HG03159 (cell line): Measurements from ENCODE around the gene FOXJ3.

Source experiments
- ATAC-seq: cut with Tn5 transposase; IDR thresholded peaks from one replicate; pipeline ENCODE4 v1.9.1; 2021; ENCODE audit warnings: mild to moderate bottlenecking, moderate library complexity; ENCODE audit not compliant: unreplicated experiment

Gene FOXJ3

DNA sequence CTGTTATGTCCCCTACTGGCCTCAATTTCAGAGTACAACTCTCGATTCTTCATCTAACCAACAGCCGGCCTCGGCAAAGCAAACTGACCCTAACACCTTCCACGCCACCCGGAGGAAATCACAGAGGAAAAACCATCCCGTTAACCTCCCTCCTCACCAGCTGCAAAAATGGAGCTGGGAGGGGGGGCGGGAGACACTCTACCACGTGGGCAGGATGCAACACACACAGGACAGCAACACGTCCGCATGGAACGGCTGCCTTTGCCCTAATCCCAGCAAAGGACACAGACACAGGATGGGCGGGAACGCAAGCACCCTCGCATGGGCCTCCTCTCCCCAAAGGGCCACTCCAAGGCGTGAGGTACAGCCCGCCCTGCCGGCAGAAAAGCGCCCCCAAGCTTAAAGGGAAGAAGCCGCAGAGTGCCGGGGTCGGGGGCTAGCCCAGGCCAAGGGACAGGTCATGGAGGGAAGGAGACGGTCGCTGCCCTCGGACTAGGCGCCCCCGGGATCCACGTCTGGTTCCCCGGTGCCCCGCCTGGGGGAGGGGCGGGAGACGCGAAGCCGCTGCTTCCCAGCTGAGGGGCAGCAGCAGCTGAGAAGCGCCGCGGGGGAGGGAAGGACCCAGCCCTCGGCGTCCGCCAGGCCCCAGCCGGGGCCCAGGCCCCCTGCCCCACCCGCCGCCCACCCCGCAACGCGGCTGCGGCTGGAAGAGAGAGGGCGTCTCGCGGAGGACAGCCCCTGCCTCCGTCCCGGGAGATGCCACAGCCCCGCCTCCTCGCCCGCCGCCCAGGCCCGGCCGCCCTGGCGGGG is 590 bp downstream of the FOXJ3 start:
- ATAC-seq = peak; percentile 46

DNA sequence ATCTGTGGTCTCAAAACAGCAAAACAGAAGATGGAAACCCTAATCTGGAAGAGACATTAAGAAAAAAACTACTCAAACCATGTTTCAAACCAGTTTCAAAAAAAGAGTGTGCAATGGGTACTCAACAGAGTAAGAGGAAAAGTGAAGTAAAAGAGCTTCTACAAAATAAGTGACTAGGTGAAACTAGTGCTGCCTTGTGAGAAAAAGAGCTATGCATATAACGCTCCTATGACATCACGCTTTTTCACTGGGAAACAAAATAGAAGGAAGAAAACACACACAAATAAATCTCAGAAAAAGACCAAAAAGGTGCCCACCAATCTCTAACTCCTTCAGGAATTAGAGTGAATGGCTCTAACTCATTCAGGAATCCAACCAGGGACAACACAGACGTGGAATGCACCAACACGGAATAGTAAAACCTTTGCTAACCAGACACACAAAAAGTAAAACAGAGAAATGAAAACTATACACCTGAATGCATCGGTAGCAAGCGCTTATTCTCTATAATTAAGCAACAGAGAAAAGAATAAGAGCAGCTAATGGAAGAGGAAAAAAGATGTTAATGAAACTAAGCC is 1.3 kb downstream of the FOXJ3 start:
- no peak for ATAC-seq

DNA sequence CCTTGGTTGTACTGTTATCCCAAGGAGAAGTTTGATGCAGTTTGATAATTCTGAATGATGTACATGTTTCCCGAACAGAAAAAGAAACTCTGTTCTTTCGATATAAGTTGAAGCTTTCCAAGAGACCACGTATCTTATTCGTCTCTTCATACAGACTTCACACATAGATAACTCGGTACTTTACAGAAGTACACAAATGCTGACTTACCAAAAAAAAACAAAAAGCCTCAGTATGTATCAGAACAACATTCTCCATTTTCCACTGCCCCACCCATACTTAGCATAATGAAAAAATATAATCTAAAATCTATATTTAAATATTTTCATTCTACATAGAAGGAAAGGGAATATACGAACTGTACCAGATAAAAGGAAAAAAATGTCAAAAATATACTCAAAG is 2.2 kb downstream of the FOXJ3 start:
- no peak for ATAC-seq

DNA sequence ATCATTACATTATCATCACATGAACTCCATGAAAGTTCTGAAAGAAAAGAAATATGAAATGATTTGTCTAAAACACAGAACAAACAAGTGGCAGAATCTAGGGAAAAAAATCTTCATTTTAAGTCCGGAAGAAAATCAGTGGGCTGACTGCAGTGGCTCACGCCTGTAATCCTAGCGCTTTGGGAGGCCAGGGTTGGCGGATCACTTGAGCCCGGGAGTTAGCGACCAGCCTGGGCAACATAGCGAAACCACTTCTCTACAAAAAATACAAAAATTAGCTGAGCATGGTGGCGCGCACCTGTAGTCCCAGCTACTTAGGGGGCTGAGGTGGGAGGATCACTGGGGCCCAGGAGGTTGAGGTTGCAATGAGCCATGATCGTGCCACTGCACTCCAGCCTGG is 4.8 kb downstream of the FOXJ3 start:
- no peak for ATAC-seq

DNA sequence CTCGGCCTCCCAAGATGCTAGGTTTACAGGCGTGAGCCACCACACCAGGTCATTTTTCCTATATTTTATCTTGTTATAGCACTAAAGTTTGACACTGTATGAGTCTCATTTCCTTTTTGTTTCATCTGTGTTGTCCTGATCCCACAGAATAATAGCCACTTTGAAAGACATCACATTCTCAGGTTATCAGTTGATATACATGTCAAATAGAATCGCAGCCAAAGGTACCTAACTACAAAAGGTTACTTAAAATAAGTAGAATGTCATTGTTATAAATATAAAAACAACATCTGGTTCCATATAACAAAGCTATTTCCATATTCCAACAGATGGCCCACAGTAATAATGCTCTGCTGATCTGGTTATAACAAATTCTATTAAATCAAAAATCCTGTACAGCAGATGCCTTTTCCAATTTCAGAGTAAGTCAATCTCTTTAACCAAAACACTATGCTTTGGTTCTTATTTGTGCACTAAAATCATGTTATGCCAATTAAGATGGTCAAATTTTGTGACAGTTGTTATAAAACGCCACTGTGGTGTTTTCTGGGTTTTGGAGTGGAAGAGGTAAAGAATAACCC is 6.0 kb downstream of the FOXJ3 start:
- ATAC-seq = no peak

DNA sequence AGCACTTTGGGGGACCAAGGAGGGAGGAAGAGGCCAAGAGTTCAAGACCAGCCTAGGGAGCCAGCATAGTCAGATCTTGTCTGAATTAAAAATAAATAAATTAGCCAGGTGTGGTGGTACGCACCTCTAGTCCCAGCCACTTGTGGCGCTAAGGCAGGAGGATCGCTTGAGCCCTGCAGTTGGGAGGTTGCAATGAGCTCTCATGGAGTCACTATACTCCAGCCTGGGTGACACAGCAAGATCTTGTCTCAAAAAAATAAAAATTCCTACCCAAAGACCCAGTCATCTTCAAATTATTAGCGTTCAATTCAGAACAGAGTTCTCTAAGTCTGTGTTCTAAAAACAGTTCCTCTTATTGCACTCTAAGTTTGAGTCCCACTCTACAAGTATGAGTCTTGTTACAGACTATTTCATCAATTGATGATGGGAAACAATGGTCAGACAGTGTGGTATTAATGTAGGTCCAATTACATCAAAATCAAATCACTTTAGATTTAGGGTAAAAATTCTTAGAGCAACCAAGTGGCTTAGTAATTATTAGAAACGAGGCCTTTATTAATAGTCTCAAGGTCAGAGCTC is 6.9 kb downstream of the FOXJ3 start:
- no peak for ATAC-seq

DNA sequence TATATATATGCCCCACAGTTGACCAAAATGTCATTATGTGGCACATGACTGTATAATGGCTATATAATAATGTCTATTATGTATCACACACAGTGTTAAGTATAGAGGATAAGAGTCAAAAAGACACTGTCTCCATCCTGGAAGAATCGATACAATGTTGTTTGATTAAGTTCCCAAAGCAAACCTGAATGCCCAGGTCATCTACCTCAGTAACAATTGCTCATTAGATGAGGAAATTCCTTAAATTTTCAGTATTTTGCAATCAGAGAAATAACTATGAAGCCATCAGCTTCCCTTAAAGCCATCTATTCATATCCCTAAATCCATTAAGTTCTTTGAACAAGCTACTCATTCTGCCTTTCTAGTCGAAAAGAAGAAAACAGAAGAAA is 10.0 kb downstream of the FOXJ3 start:
- no peak for ATAC-seq

DNA sequence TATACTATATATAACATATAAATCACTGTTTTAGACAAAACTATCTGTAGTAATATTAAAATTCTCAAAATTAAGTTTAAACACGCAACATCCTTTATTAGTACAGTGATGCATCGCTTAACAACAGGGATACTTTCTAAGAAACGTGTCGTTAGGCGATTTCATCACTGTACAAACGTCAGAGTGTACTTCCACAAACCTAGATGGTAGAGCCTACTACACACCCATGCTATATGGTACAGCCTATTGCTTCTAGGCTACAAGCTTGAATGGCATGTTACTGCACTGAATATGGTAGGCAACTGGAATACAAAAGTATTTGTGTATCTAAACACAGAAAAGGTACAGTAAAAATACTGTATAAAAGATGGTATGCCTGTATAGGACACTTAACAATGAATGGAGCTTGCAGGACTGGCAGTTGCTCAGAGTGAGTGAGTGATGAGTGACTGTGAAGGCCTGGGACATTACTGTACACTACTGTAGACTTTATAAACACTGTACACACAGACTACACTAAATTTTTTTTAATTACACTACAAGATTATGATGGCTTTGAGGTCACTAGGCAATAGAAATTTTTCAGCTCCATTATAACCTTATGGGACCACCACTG is 10.5 kb downstream of the FOXJ3 start:
- ATAC-seq = no peak

DNA sequence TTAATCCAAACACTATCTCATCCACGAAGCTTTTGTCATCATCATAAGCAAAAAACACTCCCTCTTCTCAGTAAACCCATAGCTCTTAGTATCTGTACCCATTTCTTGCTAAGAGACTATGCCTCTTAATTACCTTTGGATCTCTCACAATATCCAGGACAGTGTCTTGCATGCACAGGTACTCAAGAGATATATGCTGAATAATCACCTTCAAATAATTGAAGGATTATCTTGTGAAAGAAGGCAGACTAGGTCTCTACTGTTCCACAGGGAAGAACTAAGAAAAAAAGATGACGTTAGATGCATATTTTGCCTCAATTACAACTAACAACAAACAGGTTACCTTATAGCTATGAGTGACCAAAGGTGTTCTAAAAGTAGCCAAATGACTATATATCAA is 11.5 kb downstream of the FOXJ3 start:
- ATAC-seq = no peak

DNA sequence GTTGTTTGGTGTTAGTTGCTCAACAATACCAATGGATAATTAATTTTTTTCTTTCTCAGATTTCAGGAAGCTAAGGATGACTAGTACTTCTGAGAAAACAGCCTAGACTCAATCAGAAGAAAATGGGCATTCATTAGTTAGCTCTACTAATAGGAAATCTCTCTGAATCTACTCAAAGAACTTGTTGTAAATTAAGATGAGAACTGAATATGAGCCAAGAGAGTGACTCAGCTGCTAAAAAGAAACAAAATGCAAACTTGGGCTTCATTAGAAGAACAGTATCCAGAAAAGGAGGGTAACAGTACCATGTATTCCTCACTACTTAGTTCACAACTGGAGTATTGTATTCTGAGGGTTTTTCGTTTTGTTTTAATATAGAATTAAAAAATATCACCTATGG is 12.5 kb downstream of the FOXJ3 start:
- no peak for ATAC-seq

DNA sequence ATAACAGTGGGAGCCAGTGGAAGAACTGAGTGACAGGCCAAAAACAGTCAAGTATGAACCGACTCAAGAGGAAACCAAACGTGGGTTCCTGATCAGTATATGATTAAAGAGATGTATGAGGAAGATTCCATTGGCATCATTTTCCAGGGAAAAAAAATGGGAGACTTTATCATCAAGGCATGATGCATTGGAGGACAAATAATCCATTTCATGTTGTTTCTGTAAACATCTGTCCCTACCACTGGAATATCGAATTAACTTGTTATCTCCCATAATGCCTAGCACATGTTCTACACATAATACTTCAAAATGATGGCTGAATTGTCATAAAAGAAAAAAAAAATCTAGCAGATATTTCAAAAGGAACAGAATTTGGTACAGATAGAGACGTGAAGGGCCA is 13.3 kb downstream of the FOXJ3 start:
- no peak for ATAC-seq

DNA sequence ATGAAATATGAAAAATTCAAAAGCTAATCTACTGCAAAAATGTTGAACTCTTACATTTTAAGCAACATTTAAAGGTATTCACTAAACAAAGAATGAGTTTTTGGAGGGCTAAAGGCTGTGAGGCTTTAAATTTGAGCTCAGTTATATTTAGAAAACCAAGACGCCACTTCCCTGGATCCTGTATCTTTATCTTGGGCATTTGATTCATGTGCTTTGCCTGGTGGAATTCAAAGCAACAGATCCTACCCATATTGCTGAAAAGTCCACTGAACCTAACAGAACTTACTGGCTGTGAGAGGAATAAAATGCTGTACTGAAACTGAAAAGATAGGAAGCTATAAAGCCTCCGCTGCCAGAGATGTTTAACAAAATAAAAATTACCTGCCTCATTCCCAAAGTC is 14.3 kb downstream of the FOXJ3 start:
- no peak for ATAC-seq

DNA sequence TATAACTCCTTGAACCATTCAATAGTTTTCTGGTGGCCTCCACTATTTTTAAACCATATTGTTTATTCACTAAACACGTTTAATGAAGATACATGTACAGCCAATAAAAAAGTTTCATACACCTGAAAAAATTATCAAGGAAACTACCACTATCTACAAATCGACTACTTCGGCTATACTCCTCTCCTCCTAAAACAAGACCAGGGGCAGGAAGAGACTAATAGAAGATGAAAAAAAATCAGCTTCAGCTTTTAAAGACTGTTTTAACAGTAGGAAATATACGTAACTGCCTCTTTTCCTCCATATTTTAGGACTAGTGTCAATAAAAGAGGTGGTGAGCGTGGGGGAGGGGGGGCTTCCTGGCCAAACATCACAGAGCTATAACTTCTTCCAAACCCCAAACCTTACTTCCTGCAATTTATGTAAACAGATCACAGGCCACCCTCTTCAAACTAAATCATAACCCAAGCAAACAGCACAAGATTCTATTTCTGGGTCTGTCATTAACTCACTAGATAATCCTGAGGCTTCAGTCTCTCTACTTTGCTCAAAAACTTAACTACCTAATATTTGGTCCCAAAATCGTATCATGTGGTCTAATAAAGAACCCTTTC is 15.1 kb downstream of the FOXJ3 start:
- ATAC-seq = no peak

DNA sequence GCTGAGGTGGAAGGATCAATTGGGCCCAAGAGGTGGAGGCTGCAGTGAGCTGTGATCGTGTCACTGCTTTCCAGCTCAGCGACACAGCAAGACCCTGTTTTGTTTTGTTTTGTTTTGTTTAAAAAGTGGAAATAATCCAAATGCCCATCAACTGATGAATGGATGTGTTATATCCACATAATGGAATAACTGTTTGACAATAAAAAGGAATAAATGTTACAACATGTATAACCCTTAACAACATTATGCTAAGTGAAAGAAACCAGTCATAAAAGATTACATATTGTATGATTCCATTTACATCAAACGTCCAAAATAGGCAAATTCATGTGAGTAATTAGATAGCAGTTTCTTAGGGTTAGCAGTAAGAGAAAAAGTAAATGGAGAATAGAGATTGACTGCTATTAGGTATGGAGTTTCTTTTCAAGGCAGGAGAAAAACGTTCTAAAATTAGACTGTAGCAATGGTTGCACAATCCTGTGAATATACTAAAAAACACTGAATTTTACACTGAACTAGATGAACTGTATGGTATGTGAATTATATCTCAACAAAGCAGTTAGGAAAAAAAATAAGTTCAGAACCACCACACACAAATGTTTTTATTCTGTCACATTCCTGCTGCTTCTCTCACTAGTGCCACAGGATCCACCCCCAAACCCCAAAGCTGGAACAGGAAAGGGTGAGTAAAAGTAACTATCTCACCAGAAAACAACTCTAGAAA is 15.7 kb downstream of the FOXJ3 start:
- no peak for ATAC-seq

DNA sequence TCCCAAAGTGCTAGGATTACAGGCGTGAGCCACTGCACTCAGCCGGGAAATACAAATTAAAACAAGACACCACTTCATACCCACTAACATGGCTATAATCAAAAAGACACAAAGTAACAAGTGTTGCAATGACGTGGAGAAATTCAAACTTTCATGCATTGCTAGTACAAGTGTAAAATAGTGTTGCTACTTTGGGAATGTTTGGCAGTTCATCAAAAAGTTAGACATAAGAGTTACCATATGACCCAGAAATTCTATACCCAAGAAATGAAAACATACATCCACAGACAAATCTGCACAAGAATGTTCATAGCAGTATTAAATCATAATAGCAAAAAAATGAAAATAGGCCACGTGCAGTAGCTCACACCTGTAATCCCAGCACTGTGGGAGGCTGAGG is 16.4 kb downstream of the FOXJ3 start:
- ATAC-seq = no peak

DNA sequence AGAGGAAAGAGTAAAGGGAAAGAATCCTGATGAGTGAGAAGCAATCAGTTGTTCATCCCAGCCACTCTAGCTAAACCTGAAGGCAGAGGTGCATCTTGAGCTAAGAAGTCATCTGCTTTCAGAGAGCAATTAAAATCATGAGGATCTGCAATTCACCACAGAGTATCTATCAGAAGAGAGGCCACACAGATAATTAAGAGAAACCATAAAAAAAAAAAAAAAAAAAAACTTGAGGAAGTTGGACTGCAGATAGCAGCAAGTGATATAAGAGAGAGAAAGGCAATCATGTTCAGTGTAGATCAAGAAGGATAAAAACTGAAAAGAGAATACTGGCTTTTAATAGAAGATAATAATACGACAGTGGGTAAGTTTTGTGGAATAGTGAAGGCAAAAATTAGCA is 17.7 kb downstream of the FOXJ3 start:
- no peak for ATAC-seq

DNA sequence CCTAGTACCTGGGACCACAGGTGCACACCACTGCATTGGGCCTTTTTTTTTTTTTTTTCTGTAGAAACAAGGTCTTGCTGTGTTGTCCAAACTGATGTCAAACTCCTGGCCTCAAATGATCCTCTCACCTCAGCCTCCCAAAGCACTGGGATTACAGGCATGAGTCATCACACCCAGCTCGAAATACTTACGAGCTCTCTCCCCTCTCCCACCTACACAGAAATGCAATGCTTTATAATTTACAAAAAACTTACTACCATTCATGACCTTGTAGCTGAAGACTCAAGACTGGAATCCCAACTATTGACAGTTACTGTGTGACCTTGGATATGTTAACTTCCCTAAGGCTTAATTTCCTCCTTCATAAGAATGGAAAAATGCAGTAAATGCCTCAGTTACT is 18.7 kb downstream of the FOXJ3 start:
- ATAC-seq = no peak

DNA sequence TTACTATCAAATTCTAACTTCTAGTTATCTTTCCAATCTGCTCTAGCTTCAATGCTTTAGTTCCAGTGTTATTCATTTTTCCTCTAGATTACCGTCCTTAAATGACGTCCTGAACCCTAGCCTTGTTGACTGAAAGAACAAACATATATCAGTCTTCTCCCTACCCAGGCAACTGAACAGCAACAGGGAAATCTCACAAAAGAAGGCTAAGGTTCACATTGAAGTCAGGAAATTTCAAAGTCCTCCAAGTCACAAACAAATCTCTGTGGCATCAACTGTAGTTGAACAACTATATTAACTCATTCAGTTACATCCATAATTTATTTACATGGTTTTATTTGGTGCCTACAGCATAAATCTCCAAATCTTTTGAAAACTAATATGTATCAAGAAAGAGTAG is 19.5 kb downstream of the FOXJ3 start:
- no peak for ATAC-seq

DNA sequence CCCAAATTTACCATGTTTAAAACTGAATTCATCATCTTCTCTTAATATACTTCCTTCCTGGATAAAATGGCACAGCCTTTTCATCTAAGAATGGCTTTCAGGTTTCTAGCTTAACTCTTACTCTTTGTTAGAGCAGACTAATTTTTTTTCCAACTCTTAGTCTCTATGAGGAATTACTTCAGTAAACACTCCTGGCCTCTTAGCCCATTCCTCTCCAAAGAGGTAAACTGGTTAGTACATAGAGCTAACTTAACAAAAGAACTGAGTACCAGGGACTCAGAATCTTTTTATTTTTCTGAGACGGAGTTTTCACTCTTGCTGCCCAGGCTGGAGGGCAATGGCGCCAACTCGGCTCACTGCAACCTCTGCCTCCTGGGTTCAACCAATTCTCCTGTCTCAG is 21.1 kb downstream of the FOXJ3 start:
- ATAC-seq = no peak

DNA sequence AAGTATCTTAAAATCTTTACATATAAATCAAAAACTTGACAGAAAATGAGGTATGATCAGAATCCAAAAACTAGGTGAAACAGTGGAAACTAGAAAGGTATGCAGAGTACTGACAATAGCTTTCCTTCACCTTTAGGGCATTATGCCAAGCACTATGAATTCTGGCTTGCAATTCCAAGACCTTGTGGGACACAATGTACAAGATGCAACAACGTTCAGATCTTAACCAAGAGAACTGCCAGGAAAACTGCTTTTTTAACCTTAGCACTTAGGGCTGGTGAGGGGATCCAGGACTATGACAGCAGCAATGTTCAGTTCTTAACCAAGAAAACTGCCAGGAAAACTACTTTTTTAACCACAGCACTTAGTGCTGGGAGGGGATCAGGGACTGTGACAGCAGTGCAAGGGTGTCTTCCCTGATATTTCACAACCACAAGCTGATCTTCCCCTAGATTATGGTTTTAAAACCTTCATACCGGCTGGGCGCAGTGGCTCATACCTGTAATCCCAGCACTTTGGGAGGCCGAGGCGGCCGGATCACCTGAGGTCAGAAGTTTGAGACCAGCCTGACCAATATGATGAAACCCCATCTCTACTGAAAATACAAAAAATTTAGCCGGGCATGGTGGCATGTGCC is 22.3 kb downstream of the FOXJ3 start:
- no peak for ATAC-seq
